Frontal cortex (tissue), 4 donors: Measurements from ENCODE around the gene IL21R. TPM values are rescaled to one million over a fixed set of nuclear protein-coding genes. Genes with fewer than 3 reads are reported as not detected.

Experiments used
- DNase-seq, 2 donors: peaks; one replicate each; pipeline ENCODE4 v3.0.0; 2012; ENCODE audit warnings: low spot score in 2 of 2
- FAIRE-seq: peaks from 2 replicates; lab custom pipeline; 2012; peaks lifted over from hg19 to GRCh38; lab: Jason Lieb, UNC
- total RNA-seq: library from RNA; depleted of rRNA; stranded (reverse); fragments of >200 nt; gene quantifications from one replicate; pipeline ENCODE4 v1.2.3, GENCODE V29; 2014
- donor health status: control.
- donor health status: control.
- donor health status: control.

IL21R gene
- 0.41 TPM for total RNA-seq

- FAIRE-seq: no peak
Measured at GRCh38 chr16:27401768-27402568, at the start of gene IL21R. TSS of gene IL21R (plus strand) at chr16:27402174. CDS start at chr16:27430072, 27,898 bp downstream.

GRCh38 chr16:27353853-27354252, 48.1 kb upstream of the IL21R start:
- no peak for DNase-seq
- no peak for FAIRE-seq

More at GRCh38 chr16:27401768-27402568, at the start of gene IL21R:
- DNase-seq: no peak

- DNase-seq (no peak), FAIRE-seq (no peak)
Measured at GRCh38 chr16:27355610-27356009, 46.4 kb upstream of the IL21R start.

GRCh38 chr16:27356794-27357193, 45.2 kb upstream of the IL21R start:
- no peak for DNase-seq
- FAIRE-seq: no peak

- FAIRE-seq (no peak), DNase-seq (no peak)
Measured at GRCh38 chr16:27359051-27359450, 42.9 kb upstream of the IL21R start.

- DNase-seq (no peak), FAIRE-seq (no peak)
Measured at GRCh38 chr16:27359615-27360014, 42.4 kb upstream of the IL21R start.

GRCh38 chr16:27361987-27362386, 40.0 kb upstream of the IL21R start:
- no peak for FAIRE-seq
- DNase-seq: no peak

- no peak for DNase-seq
- no peak for FAIRE-seq
Measured at GRCh38 chr16:27362570-27363245, 39.3 kb upstream of the IL21R start.

GRCh38 chr16:27363246-27363632, 38.7 kb upstream of the IL21R start:
- FAIRE-seq: no peak

GRCh38 chr16:27363797-27364196, 38.2 kb upstream of the IL21R start:
- FAIRE-seq: no peak
- no peak for DNase-seq

More at GRCh38 chr16:27363246-27363632, 38.7 kb upstream of the IL21R start:
- DNase-seq: no peak

GRCh38 chr16:27364493-27365141, 37.4 kb upstream of the IL21R start:
- FAIRE-seq: no peak
- no peak for DNase-seq

- DNase-seq: no peak
- no peak for FAIRE-seq
Measured at GRCh38 chr16:27365142-27366089, 36.6 kb upstream of the IL21R start.

- FAIRE-seq: no peak
Measured at GRCh38 chr16:27366687-27367460, 35.1 kb upstream of the IL21R start.

GRCh38 chr16:27367461-27368357, 34.3 kb upstream of the IL21R start:
- peak; percentile 48 to 79 for DNase-seq
- FAIRE-seq: no peak

More at GRCh38 chr16:27366687-27367460, 35.1 kb upstream of the IL21R start:
- no peak for DNase-seq

- FAIRE-seq (no peak), DNase-seq (no peak)
Measured at GRCh38 chr16:27368358-27368722, 33.6 kb upstream of the IL21R start.

GRCh38 chr16:27369806-27370205, 32.2 kb upstream of the IL21R start:
- DNase-seq: no peak
- FAIRE-seq: no peak

GRCh38 chr16:27370318-27370717, 31.7 kb upstream of the IL21R start:
- FAIRE-seq (no peak), DNase-seq (no peak)

GRCh38 chr16:27373312-27373711, 28.7 kb upstream of the IL21R start:
- no peak for FAIRE-seq
- DNase-seq: no peak
